Measurements from ENCODE around the gene SLC28A3.
A peak's percentile ranks its signal among the peaks of the same experiment; 100 is the strongest.

SLC28A3 gene

DNA sequence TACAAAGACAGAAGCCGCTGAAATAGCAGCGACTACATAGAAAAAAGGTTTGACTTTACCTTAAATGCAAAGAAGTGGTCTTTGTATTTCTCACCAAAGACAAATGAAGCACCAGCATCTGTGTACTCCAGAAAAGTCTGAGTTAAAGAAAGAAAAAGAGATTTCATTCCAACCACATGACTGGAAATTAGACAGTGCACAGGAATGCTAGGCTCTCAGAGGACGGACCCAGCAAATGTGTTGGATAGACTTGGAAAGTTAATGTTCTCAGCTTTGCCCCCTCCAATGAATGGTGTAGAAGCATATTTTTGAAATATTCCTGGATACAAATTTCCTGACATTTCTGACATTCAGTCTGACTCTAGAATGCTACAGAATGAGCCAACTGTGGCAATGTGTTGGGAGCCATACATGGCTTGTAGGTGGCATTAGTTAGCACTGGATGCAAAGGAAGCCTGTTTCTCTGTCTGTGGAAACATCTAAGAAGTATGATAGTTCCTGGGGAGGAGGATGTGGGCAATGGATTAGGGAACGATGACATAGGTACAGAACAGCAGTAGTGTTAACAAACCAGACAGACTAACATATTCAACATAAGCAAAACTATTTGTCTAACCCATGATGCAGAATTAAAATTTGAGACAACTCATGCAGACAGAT lies 43.3 kb downstream of the SLC28A3 start:
- no peak for DNase-seq

DNA sequence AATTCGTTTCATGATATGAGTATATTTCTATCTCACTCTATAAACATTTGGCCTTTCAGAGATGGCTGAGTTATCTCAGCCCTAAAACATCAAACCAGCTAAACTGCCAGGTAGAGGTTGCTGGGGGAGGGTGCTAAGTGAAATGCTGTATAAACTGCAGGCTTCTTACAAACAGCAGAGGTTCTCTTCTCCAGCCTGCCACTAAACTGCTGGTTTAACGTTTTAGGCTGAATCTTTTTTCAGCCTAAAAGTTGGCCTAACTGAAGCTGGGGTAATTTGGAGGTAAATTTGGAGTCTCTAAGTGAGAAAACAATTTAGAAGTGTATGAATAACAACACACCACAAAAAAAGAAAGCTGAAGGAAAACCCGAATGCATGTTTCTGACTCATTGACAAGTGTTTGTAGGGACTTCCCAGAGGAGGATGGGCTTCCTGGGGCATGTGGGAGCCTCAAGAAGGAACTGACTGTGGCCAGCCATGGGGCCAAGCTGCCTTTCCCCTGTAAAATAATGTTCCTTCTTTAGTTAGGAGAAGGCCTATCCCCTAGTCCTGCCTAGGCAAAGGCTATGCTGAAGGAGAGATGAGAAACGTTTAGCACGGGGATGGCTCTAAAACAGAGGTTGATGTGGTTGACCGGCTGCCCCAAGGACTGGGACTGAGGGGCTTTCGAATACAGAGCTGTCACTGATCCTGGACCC lies 44.3 kb downstream of the SLC28A3 start:
- DNase-seq = peak in 1 of 51 donors; percentile 7

GRCh38 chr9:84294241-84294950 lies 46.2 kb downstream of the SLC28A3 start:
- DNase-seq = no peak

GRCh38 chr9:84293001-84293798 lies 47.4 kb downstream of the SLC28A3 start:
- DNase-seq = no peak

DNA sequence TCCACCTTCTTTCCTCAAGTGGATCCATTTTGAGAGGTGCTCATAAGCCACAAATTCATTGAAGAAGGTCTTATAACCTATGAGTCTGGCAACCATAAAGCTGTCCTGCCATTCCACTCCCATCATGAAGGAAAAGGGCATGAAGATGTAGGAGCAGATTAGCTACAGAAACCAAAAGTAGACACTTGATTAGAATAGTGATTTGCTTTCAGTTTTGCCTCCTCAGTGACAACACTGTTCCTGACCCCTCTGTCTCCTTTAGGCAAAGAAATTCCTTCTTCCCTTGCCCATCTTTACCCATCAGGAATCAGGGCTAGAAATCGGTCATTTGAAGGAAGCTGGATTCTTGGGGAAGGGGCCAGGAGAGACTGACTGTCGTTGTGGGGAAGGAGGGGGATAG lies 55.2 kb downstream of the SLC28A3 start:
- DNase-seq = no peak

GRCh38 chr9:84283946-84284345 lies 56.6 kb downstream of the SLC28A3 start:
- peak in 21 of 51 donors; percentile 5 to 75 (median 27) for DNase-seq

DNA sequence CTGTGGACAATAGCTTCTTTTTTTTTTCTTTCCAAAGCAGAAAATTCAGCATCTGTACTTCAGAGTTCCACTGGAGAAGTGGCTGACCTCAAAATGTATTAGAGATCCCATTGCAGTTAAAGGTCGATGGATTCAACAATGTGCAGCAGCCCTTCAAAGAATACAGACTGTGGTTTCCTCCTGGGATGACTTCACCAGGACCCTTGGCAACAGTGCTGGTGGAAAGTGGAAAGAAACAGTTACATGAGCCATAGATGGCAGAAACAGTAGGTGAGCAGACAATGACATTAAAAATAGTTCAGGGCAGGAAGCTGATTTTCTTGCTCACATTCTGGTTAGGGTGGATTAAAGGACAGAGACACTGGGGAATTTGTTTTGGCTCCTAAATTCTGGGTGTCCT lies 62.4 kb downstream of the SLC28A3 start:
- DNase-seq = no peak

DNA sequence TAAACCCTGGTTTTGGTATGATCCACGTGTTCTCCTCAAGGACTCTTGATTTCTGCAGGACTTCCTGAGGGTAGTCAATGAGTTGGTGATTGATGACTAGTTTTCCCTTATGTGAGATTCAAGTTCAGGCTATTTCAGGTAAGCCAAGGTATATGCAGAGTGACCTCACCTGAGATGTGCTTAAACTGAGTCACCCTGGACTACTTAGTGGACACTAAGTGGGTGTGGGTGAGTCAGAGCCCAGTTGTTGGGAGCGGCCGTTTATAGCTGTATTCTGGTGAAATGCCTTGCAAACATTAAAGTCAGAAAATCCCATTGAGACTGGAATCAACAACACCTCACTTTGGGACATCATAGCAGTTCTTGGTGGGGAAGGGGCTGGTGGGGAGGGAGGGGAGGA lies 62.9 kb downstream of the SLC28A3 start:
- DNase-seq = no peak

- no peak for DNase-seq
These were observed 63.8 kb downstream of the SLC28A3 start for GRCh38 chr9:84276741-84277140.

DNA sequence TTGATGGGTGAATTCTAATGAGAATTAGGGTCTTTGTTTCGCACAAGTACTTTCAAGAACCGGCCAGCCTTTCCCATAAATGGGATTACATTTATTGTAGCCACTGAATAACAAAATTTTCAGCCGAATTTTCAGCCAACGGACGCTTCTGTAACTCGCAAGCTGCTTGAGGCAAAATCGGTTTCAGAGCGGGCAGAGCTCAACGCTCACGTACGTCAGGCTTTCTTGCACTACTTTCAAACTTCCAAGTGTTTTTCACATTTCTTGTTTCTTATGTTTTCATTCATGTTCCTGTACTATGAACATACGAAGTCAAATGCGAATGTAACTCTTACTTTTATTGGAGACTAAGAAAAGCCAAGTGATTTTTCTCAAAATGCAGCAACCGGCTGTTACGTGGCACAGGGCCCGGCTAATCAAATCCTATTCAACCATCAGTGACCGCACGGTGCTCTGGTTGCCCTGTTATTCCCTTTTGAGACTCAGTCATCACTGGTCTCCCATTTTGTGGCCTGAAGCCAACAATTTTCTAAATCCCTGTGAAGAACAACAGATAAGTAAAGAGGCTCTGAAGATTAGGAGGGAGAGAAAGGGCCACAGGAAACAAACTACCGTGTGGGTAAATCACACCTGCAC lies 68.5 kb downstream of the SLC28A3 start:
- DNase-seq = peak in 8 of 51 donors; percentile 8 to 39 (median 22)

- DNase-seq = peak in 46 of 51 donors; percentile 3 to 84 (median 52)
These were observed 69.0 kb downstream of the SLC28A3 start for GRCh38 chr9:84271531-84271900.

DNA sequence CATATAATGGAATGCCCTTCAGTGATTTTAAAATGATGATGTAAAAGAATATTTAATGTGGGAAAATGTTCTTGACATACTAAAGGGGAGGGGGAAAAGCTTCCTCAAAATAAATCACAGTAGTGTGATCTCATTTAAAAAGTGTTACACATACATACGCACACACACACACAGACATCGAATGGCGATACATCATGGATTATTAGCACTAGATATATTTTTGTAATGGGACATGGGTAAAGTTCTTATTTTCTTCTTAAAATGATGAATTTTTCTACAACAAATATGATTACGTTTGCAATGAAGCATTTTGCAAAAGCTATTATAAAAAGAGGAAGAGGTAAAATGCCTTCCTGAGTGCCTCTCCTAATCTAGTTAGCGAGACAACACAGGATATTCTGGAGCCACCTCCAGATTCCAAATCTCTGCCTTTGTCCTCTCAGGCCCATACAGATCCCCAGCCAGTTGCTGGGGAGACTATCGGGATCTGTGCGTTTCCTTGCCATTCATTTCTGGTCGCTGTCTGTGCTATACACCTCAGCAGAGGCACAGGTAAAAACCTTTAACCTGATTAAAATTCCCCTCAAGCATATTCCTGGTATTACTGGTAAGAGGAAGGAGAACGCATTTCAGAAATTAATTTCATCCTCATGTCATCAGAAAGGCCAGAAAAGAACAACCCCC lies 69.6 kb downstream of the SLC28A3 start:
- DNase-seq = peak in 2 of 51 donors; percentile 10 to 31

GRCh38 chr9:84266087-84266561 lies 74.4 kb downstream of the SLC28A3 start:
- DNase-seq = peak in 20 of 51 donors; percentile 3 to 61 (median 27)

- no peak for DNase-seq
These were observed 76.1 kb downstream of the SLC28A3 start for GRCh38 chr9:84264307-84265029.

GRCh38 chr9:84261070-84261746 lies 79.3 kb downstream of the SLC28A3 start:
- DNase-seq = peak in 48 of 51 donors; percentile 4 to 84 (median 62)

DNA sequence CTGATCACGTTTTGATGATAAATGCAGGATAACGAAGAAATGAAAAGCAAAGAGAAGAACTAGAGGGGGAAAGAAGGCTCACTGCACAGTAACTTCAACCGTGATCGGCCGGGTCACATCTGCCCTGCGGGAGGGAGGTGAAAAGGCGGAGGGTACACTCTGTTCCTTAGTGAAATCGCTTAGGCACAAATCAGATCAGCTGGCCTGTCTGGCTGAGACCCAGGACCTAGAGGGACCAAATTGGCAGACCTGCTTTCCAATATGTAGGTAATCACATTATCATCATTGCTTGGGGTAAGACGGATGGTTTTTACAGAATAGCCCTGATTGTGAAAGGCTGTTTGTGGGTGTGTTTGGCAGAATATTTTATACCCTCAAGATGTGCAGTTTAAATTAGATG lies 82.2 kb downstream of the SLC28A3 start:
- DNase-seq = peak in 2 of 51 donors; percentile 1 to 2

DNA sequence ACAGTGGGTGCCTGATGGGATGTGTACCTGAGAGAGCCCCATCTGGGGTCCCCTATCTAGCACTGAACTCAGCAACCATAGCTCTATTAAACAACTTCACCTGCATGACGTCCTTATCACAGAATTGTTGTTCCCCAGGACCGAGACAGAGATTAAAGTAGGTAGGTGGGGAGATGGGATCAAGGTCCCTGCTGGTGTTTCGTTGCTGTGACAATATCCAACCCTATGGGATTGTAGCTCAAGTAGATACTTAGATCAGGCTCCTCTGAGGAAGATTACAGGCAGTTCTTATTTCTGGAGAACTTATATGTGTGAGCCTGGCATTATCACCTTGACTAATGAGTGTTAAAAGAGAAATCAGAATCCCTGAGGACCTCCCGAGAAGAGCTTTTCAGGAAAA lies 84.9 kb downstream of the SLC28A3 start:
- no peak for DNase-seq

DNA sequence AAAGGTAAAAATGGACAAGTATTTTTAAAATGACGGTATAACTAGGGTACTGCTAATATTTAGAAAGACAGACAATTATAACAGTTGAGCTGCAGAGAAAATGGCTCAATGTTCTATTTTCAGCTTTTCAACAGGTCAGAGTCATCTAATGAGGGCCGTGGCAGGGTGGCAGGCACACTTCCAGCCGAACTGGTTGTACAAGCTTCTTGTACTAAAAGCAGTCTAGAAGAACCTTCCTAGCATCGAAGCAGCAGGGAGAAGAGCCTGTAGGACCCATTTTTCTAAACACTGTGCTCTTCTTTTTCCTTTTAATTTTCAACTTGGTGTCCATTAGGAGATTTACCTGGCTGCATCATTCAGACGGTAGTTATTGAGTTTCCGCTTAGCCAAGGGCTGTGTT lies 85.6 kb downstream of the SLC28A3 start:
- peak in 7 of 51 donors; percentile 1 to 15 (median 7) for DNase-seq

- no peak for DNase-seq
These were observed 88.6 kb downstream of the SLC28A3 start for GRCh38 chr9:84251921-84252320.

Data from hypothalamus (tissue), 51 donors.